GM12878 (cell line): Measurements from ENCODE around the gene EFCAB8. TPM values are rescaled to one million over a fixed set of nuclear protein-coding genes. Genes with fewer than 3 reads are reported as not detected.

Source experiments
- ATAC-seq: fragments of 200-7000 bp; cut with Tn5 transposase; 3 replicates; pipeline ENCODE4 v1.9.1; 2020; ENCODE audit warnings: mild to moderate bottlenecking, moderate library complexity
- BruUV-seq: library from RNA; stranded (reverse); fragments of 400-500 nt; replicated peaks from 2 replicates; lab custom pipeline; 2021; lab: Mats Ljungman, UMichigan
- CTCF ChIA-PET: fragments of 300-600 bp; sonication (Branson Sonifier 250); formaldehyde crosslinking; extraction: SDS; loops from one replicate; lab custom pipeline; 2021; ENCODE audit warnings: inconsistent platforms; lab: Yijun Ruan, JAX
- POLR2A ChIA-PET: fragments of 350-600 bp; formaldehyde crosslinking; extraction: SDS; loops from one replicate; lab custom pipeline; 2021; ENCODE audit warnings: inconsistent platforms; lab: Charles Lee
- RAD21 ChIA-PET: fragments of 300-600 bp; sonication (Branson Sonifier 250); formaldehyde crosslinking; loops from one replicate; lab custom pipeline; 2023; ENCODE audit warnings: antibody characterized with exemption; ENCODE audit not compliant: unreplicated experiment; lab: Charles Lee
- SMC1A ChIA-PET: fragments of 300-600 bp; sonication (Branson Sonifier 250); formaldehyde crosslinking; loops from one replicate; lab custom pipeline; 2023; ENCODE audit not compliant: unreplicated experiment, uncharacterized antibody; lab: Charles Lee
- DNase-seq: peaks from one replicate; pipeline ENCODE4 v3.0.0-alpha.2; 2011; ENCODE audit warnings: low read depth, low spot score
- FAIRE-seq: peaks from 3 replicates; lab custom pipeline; 2011; peaks lifted over from hg19 to GRCh38; lab: Jason Lieb, UNC
- H2AFZ ChIP-seq: 2 replicates; pipeline ENCODE4 v1.6.0; 2011; ENCODE audit warnings: low read depth, low read length, control low read depth; ENCODE audit not compliant: control insufficient read depth
- H3K27ac ChIP-seq: 2 replicates; pipeline ENCODE4 v1.5.1; 2011; ENCODE audit warnings: control low read depth; ENCODE audit not compliant: control insufficient read depth, insufficient read depth
- H3K27me3 ChIP-seq, 2 experiments: replicated peaks in 1 of 2; 2 replicates each; pipeline versions ENCODE4 v1.6.0 to v1.6.1; 2011; ENCODE audit warnings: low read length in 1 of 2; ENCODE audit not compliant: control insufficient read depth in 2 of 2, insufficient read depth in 2 of 2
- H3K36me3 ChIP-seq, 2 experiments: 2 replicates each; pipeline ENCODE4 v1.5.1; 2011; ENCODE audit warnings: low read length in 1 of 2; ENCODE audit not compliant: control insufficient read depth in 2 of 2, insufficient read depth in 2 of 2
- H3K4me1 ChIP-seq: 2 replicates; pipeline ENCODE4 v1.6.1; 2011; ENCODE audit warnings: mild to moderate bottlenecking, low read length, moderate library complexity, mixed read lengths; ENCODE audit not compliant: control insufficient read depth, insufficient read depth
- H3K4me2 ChIP-seq: 2 replicates; pipeline ENCODE4 v1.6.0; 2011; ENCODE audit warnings: control low read depth; ENCODE audit not compliant: control insufficient read depth, insufficient read depth
- H3K4me3 ChIP-seq: fragments of 200-600 bp; sonication (generic); 2 replicates; pipeline ENCODE4 v1.5.1; 2016
- H3K79me2 ChIP-seq: 2 replicates; pipeline ENCODE4 v1.6.0; 2011; ENCODE audit warnings: low read length; ENCODE audit not compliant: control insufficient read depth, insufficient read depth
- H3K9ac ChIP-seq: 2 replicates; pipeline ENCODE4 v1.8.0; 2011; ENCODE audit warnings: low read length, control low read depth, mixed read lengths; ENCODE audit not compliant: control insufficient read depth, insufficient read depth
- H3K9me3 ChIP-seq: replicated peaks from 3 replicates; pipeline ENCODE4 v1.5.1; 2011; ENCODE audit warnings: mild to moderate bottlenecking, low read length; ENCODE audit not compliant: control insufficient read depth, insufficient read depth
- H4K20me1 ChIP-seq: 2 replicates; pipeline ENCODE4 v1.6.0; 2011; ENCODE audit not compliant: control insufficient read depth, insufficient read depth
- BMI1 ChIP-seq: fragments of 450-650 bp; IDR thresholded peaks from 2 replicates; pipeline ENCODE4 v1.6.1; 2016; ENCODE audit warnings: mild to moderate bottlenecking, moderate library complexity, borderline replicate concordance
- ETV6 ChIP-seq, 2 experiments: fragments of 450-650 bp in 1 of 2; IDR thresholded peaks in 1 of 2; conservative IDR thresholded peaks in 1 of 2; 2 replicates each; pipeline ENCODE4 v1.6.1; 2014; ENCODE audit warnings: antibody characterized with exemption in 1 of 2, borderline replicate concordance in 1 of 2, low read depth in 1 of 2, mild to moderate bottlenecking in 1 of 2, moderate library complexity in 1 of 2
- FOXK2 ChIP-seq: fragments of 450-650 bp; IDR thresholded peaks from 2 replicates; pipeline ENCODE4 v1.6.1; 2017; ENCODE audit warnings: mild to moderate bottlenecking, moderate library complexity
- FOXM1 ChIP-seq: IDR thresholded peaks from 2 replicates; pipeline ENCODE4 v1.6.1; 2012; ENCODE audit warnings: low read depth, mild to moderate bottlenecking, inconsistent platforms, low read length, moderate library complexity
- GABPA ChIP-seq: IDR thresholded peaks from 2 replicates; pipeline ENCODE4 v1.6.1; 2014; ENCODE audit warnings: antibody characterized with exemption, low read depth, mild to moderate bottlenecking, inconsistent platforms
- IRF3 ChIP-seq: fragments of 450-650 bp; IDR thresholded peaks from 2 replicates; pipeline ENCODE4 v1.6.1; 2014; ENCODE audit warnings: mild to moderate bottlenecking
- MYB ChIP-seq: fragments of 150-350 bp; IDR thresholded peaks from 2 replicates; pipeline ENCODE4 v1.6.1; 2014; ENCODE audit warnings: mild to moderate bottlenecking, low read depth, low read length, borderline replicate concordance
- NBN ChIP-seq: fragments of 450-650 bp; IDR thresholded peaks from 2 replicates; pipeline ENCODE4 v1.6.1; 2016
- NR2C1 ChIP-seq: fragments of 450-650 bp; IDR thresholded peaks from 2 replicates; pipeline ENCODE4 v1.6.1; 2017; ENCODE audit warnings: antibody characterized with exemption, mild to moderate bottlenecking, moderate library complexity
- PAX5 ChIP-seq: IDR thresholded peaks from 2 replicates; pipeline ENCODE4 v1.6.1; 2011; ENCODE audit warnings: low read depth, low read length, borderline replicate concordance
- POU2F2 ChIP-seq: IDR thresholded peaks from 3 replicates; pipeline ENCODE4 v1.6.1; 2011; ENCODE audit warnings: low read depth, mild to moderate bottlenecking, low read length, borderline replicate concordance
- RFX5 ChIP-seq: IDR thresholded peaks from 2 replicates; pipeline ENCODE4 v1.6.1; 2011; ENCODE audit warnings: low read depth, low read length, improper control_type of control experiment
- SREBF2 ChIP-seq: IDR thresholded peaks from 2 replicates; pipeline ENCODE4 v1.6.1; 2012; ENCODE audit warnings: mild to moderate bottlenecking, low read length
- STAT3 ChIP-seq: IDR thresholded peaks from 2 replicates; pipeline ENCODE4 v1.6.1; 2011; ENCODE audit warnings: low read depth, low read length, improper control_type of control experiment
- TBL1XR1 ChIP-seq: IDR thresholded peaks from 2 replicates; pipeline ENCODE4 v1.6.1; 2012; ENCODE audit warnings: low read depth, low read length, improper control_type of control experiment
- USF2 ChIP-seq: IDR thresholded peaks from 2 replicates; pipeline ENCODE4 v1.6.1; 2011; ENCODE audit warnings: low read depth, low read length, improper control_type of control experiment, borderline replicate concordance
- ZBTB4 ChIP-seq: fragments of 450-650 bp; formaldehyde crosslinking; IDR thresholded peaks from 2 replicates; pipeline ENCODE4 v1.4.0; 2022; ENCODE audit warnings: mild to moderate bottlenecking, moderate library complexity
- ZNF207 ChIP-seq: fragments of 450-650 bp; IDR thresholded peaks from 2 replicates; pipeline ENCODE4 v1.6.1; 2014; ENCODE audit warnings: antibody characterized with exemption, mild to moderate bottlenecking, borderline replicate concordance
- ZNF384 ChIP-seq: IDR thresholded peaks from 2 replicates; pipeline ENCODE4 v1.6.1; 2012; ENCODE audit warnings: low read depth, mild to moderate bottlenecking, low read length, improper control_type of control experiment, borderline replicate concordance
- WGBS: methylation state at CpG from one replicate; pipeline ENCODE4 v1.1.6; 2016; ENCODE audit warnings: low lambda C conversion rate; ENCODE audit not compliant: insufficient replicate concordance, insufficient coverage; ENCODE audit errors: missing lambda C conversion rate; 5-methylcytosine and 5-hydroxymethylcytosine counted together
- in situ Hi-C: fragments of 300-500 bp; cut with MboI; formaldehyde crosslinking; loops from 9 replicates; pipeline ENCODE4 v1.14.3; 2018; ENCODE audit warnings: mixed read lengths
- intact Hi-C: fragments of 100-400 bp; cut with micrococcal nuclease; formaldehyde crosslinking; loops from one replicate; pipeline ENCODE4 v1.14.2; 2022; ENCODE audit not compliant: unreplicated experiment
- polyA plus RNA-seq, 11 experiments: library from polyadenylated mRNA; depleted of rRNA in 4 of 11; unstranded in 6 of 11; stranded (reverse) in 5 of 11; fragments of >200 nt; fragmentation: Nextera tagmentation in 4 of 11; fragmentation: Illumina TruSeq in 1 of 11; extraction: Ambion mirVana in 4 of 11; extraction: Trizol in 1 of 11; gene quantifications; 1 replicate in 1 of 11; 2 replicates in 10 of 11; pipeline versions ENCODE4 v1.2.1 to v1.2.3, GENCODE V29; 2011 to 2016; ENCODE audit warnings: inconsistent platforms in 2 of 11, missing spikeins in 2 of 11, low read depth in 1 of 11
- total RNA-seq, 4 experiments: library from RNA; depleted of rRNA in 3 of 4; stranded (reverse); fragments of >200 nt in 3 of 4; fragmentation: Illumina TruSeq in 1 of 4; extraction: Trizol in 1 of 4; gene quantifications; 2 replicates each; pipeline versions ENCODE4 v1.2.1 to v1.2.3, GENCODE V29; 2013 to 2021

Gene EFCAB8
- total and polyA plus RNA-seq, 10 of the 15 experiments (the other 5 are each of a cell fraction or from before 2014, with no cell fraction given) = 0.04 to 0.18 (median 0.06) TPM; not detected in 4

DNA sequence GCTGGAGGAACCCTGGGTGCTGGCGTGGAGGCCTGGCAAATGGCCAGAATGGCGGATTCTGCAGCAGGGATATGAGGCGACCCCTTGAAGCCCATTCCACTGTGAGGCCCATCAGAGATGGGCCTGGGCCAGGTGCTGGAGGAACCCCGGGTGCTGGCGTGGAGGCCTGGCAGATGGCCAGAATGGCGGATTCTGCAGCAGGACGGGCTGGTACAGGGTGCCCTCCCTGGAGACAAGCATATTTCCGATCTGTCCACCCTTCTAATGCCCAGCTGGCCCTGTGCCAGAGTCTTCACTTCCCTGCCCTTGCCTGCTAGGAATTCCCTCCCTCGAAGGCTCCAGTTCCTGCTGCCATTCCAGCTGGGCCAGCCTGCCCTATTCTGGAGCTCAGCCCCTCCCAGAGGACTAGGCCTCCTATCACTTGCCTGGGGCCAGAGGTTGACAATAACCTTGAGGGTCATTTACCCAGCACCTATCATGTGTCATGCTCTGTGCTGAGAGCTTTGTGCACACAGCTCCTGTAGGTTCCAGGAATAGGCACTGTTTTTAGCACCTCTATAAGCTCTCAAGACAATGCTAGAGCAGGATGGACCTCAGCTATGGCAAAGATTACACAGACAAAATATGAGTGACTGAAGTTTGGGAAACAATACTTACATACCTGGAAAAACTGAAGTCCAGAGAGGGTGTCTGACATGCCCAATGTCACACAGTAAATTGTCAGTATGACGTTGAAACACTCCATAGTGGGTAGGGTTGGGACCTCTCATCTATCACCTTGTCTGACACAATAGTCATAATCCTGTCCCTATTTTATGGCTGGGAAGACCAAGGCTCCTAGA, 124.1 kb downstream of the EFCAB8 start:
- BruUV-seq = no TSS peak
- FAIRE-seq = no peak
- no peak overlapping the region for H2AFZ ChIP-seq

More for the DNA sequence above, 124.1 kb downstream of the EFCAB8 start:
- Histone ChIP-seq H3K4me2 (no peak overlapping the region), H3K9me3 (no peaks in the 10 kb centered on the region), H4K20me1 (no peaks in the 10 kb centered on the region), H3K27ac (no peak overlapping the region), H3K27me3 (no peaks in the 10 kb centered on the region; a peak in 2 of 4 replicates), H3K4me3 (no peak overlapping the region), H3K36me3 (no peaks in the 10 kb centered on the region), H3K4me1 (no peaks in the 10 kb centered on the region), H3K9ac (no peak overlapping the region), H3K79me2 (no peaks in the 10 kb centered on the region)
- ChIA-PET SMC1A (no interaction called here), POLR2A (no interaction called here), CTCF (no interaction called here), RAD21 (interaction anchor here (0.9 kb wide), 1 partner anchor 13 kb away, joined by 3 read pairs; no protein-coding TSS in a partner anchor)
- DNase-seq = no peak
- intact Hi-C loops (no loop called here), in situ Hi-C loops (no loop called here)
- TF ChIP-seq ZNF207 (no peak), RFX5 (no peak), USF2 (no peak), NR2C1 (no peak), ETV6 (conservative IDR thresholded peaks at IDR 0.05 in 1 of 2, IDR thresholded peaks at IDR 0.05 in 1 of 2; ENCODE audit: borderline replicate concordance in 1 of 2, low read depth in 1 of 2) (no peak), FOXK2 (no peak), TBL1XR1 (no peak), SREBF2 (no peak), NBN (no peak), ZNF384 (no peak), ZBTB4 (no peak), STAT3 (no peak), GABPA (no peak), IRF3 (no peak), BMI1 (no peak), POU2F2 (no peak), MYB (no peak), FOXM1 (no peak), PAX5 (no peak)
- WGBS = 39% methylated on average over 10 of the region's 10 CpGs
- no peak for ATAC-seq
